GM19193 (cell line): ENCODE data around the gene ZNF496.

Source experiments
- POLR2A ChIP-seq: IDR thresholded peaks from 4 replicates; pipeline ENCODE4 v1.6.1; 2011; ENCODE audit not compliant: insufficient read depth, insufficient read length; ENCODE audit errors: extremely low read depth

Gene ZNF496

DNA sequence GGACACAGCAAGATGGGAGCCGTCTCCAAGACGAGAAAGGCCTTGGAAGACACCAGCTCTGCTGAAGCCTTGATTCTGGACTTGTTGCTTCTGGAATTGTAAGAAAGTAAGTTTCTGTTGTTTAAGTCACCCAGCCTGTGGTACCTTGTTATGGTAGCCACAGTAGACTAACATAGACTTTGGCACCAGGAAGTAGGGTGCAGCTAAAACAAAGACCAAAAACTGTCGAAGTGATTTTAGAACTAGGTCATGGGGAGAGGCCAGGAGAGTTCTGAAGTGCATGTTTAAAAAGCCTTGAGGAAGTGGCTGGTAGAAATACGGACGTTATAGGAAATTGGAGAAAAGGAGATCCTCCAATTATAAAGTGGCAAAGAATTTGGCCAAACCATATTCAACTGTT lies 28.5 kb downstream of the ZNF496 start:
- TF ChIP-seq POLR2A, result no peak

GRCh38 chr1:247301176-247301540 lies 30.5 kb downstream of the ZNF496 start:
- no peak for TF ChIP-seq POLR2A

DNA sequence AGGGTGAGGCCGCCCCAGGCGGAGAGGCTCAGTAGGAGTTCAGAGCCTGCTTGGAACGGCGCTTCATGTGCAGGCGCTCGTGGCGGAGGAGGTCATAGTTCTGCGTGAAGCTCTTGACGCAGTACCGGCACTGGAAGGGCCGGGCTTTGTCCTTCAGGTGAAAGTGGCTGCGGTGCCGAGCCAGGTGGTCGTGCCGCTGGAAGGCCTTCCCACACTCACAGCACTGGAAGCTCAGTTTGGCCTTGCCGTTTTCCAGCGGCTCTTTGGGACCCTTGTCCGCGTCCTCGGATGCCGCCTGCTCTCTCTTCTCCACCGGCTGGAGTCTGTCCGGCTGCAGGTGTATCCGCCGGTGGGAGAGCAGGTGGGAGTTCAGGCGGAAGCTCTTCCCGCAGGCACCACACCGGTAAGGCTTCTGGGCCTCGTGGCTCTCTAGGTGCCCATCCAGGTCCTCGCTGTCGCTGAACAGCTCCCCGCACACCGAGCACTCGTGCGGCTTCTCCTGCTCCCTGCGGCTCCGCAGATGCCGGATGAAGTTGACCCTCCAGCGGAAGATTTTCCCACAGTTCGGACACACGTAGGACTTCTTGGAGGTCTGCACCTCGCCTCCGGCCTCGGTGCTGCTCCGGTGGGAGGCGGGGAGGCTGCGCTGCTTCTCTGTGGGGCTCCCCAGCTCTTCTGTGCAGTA lies 31.0 kb downstream of the ZNF496 start:
- no peak for TF ChIP-seq POLR2A

DNA sequence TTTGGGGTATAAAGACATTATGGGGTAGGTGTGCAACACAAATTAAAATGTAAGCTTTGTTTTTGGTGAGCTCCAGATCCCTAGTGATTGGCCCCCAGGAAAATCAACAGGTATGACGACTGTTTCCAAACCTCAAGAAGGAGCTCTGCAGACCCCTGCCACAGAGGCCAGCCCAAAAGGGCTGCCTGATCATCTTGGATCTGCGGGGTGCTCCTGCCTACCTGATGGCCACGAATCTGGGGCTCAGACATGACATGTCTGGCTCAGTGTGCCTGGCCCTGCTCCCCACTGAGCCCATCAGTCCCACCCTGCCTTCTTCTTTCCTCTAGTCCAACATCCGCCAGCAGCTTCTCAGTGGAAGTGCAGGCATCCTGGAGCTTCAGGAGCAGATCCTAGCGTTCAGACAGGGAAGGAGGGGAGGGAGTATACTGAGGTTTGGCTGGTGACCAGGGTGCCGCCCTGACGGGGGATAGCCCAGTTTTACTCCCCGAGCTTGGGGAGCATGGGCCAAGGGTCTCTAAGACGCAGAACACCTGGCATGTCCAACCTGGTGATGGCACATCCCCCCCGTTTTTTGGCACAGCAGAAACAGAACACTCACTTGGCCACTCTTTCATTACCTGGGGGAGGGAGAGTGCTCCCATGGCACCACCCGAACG lies 31.8 kb downstream of the ZNF496 start:
- TF ChIP-seq POLR2A, result no peak

GRCh38 chr1:247298701-247299100 lies 33.0 kb downstream of the ZNF496 start:
- no peak for TF ChIP-seq POLR2A

DNA sequence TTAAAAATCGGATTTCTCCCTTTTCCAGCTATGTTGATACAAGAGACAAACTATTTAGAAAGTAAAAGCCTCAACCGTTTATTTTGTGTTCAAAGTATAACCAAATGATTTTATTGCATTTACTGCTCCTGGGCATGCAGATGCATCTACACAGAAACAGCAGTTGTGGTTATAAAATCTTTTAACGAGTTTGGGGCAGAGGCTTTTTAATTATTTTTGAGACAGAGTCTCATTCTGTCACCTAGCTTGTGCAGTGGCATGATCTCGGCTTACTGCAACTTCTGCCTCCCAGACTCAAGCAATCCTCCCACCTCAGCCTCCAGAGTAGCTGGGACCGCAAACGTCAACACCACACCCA lies 33.6 kb downstream of the ZNF496 start:
- no peak for TF ChIP-seq POLR2A

- TF ChIP-seq POLR2A, result no peak
Measured at GRCh38 chr1:247297263-247298123, 34.2 kb downstream of the ZNF496 start.

- no peak for TF ChIP-seq POLR2A
Measured at GRCh38 chr1:247296599-247297180, 35.0 kb downstream of the ZNF496 start.

DNA sequence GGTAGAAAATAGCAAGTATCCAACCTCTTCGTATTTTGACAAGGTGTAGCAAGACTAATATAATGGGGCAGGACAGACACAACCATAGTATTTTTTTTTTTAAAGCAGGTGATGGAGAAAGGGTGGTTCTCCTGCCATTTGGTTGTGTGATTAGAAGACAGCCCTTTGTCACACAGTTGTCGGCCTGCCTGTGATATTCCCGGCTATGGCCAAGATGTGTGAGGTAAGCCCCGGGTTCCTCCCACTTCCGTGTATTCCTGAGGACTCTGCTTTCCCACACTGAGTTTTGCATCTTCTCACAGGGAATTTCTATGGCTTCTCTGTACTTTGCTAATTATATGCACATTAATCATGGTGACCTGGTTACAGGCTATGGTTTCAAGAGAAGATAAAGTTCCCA lies 35.9 kb downstream of the ZNF496 start:
- no peak for TF ChIP-seq POLR2A

DNA sequence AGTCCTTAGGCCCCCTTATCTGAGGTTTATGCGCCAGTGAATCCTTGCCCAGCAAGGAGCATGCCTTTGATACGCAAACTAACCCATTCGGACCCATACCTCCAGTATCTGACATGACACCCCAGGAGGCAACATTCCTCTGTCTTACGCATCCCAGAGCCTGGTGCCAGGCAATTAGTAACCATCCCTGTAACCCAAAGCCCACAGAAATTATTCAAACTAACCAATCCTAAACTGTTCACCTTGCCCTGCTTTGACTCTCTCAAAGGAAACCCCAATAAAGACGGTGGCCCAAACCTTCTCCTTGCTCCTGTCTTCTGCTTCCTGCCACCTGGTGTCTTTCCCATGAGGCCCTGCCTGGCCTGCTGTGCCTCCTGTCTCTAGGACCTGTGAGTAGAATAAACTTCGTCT lies 36.4 kb downstream of the ZNF496 start:
- no peak for TF ChIP-seq POLR2A

GRCh38 chr1:247294282-247294681 lies 37.4 kb downstream of the ZNF496 start:
- no peak for TF ChIP-seq POLR2A

- TF ChIP-seq POLR2A, result no peak
Measured at GRCh38 chr1:247293047-247293446, 38.6 kb downstream of the ZNF496 start.

- TF ChIP-seq POLR2A, result no peak
Measured at GRCh38 chr1:247291833-247292561, 39.7 kb downstream of the ZNF496 start.

DNA sequence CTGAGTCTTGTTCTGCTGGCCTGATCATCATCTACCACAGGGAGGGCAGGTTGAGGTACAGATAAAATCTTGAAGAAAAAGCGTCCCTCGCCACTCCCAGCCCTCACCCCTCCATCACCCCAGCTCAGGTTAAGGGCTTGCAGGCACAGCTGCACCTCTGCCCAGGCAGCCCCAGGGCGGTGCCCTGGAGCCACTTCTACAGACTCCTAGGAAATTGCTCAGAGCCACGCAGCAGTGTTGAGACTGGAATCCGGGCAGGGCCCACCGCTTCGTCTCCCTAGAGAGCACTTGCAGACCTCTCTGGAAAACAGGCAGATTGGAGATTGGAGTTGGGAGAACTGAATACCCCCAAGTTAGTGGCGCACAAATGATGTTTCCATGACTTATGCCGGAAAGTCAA lies 40.5 kb downstream of the ZNF496 start:
- no peak for TF ChIP-seq POLR2A

DNA sequence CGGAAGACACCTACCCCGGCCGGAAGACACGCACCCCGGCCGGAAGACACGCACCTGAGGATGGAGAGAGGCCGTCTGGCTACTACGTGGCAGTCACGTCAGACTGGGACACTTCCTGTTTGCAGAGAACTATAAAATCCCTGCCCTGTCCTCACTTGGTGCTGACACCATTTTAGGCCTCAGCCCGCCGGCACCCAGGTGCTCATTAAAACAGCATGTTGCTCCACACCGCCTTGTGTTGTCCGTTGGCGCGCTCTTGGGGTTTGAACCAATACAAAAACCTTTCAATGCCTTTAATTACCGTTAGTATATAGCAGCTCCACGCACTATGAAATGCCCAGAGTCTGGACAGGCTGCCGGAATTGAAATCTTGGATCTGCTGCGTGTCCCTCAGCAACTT lies 41.1 kb downstream of the ZNF496 start:
- TF ChIP-seq POLR2A, result no peak
